K562 (cell line): ENCODE data around the gene PLXND1. TPM values are rescaled to one million over a fixed set of nuclear protein-coding genes. Genes with fewer than 3 reads are reported as not detected.

Experiments
- CCAR2 ChIP-seq: fragments of 200-400 bp; formaldehyde crosslinking; IDR thresholded peaks from 2 replicates; pipeline ENCODE4 v1.6.1; 2017; ENCODE audit warnings: mild to moderate bottlenecking, low read depth, low read length
- DEAF1 ChIP-seq: fragments of 450-650 bp; formaldehyde crosslinking; IDR thresholded peaks from 2 replicates; pipeline ENCODE4 v1.4.0; 2020; ENCODE audit warnings: mild to moderate bottlenecking, moderate library complexity
- IRF9 ChIP-seq: fragments of 450-650 bp; IDR thresholded peaks from 2 replicates; pipeline ENCODE4 v1.6.1; 2016; ENCODE audit warnings: missing biosample characterization, missing genetic modification characterization
- KAT8 ChIP-seq: fragments of 450-650 bp; IDR thresholded peaks from 2 replicates; pipeline ENCODE4 v1.6.1; 2016; ENCODE audit warnings: low read depth, mild to moderate bottlenecking
- SAFB ChIP-seq: fragments of 200-400 bp; formaldehyde crosslinking; IDR thresholded peaks from 2 replicates; pipeline ENCODE4 v1.6.1; 2017; ENCODE audit warnings: low read depth, low read length, borderline replicate concordance
- SIN3A ChIP-seq, 2 experiments: fragments of 150-350 bp in 1 of 2; IDR thresholded peaks; 2 replicates each; pipeline ENCODE4 v1.6.1; 2011 to 2016; ENCODE audit warnings: borderline replicate concordance in 2 of 2, low read depth in 2 of 2, low read length in 2 of 2, mild to moderate bottlenecking in 2 of 2, moderate library complexity in 2 of 2; ENCODE audit not compliant: control insufficient read depth in 1 of 2
- TBP ChIP-seq: optimal IDR thresholded peaks from 2 replicates; pipeline ENCODE3; 2011; ENCODE audit warnings: low read depth, low read length, improper control_type of control experiment
- TCF7 ChIP-seq: sonication (generic); IDR thresholded peaks from 2 replicates; pipeline ENCODE4 v1.6.1; 2016; ENCODE audit warnings: antibody characterized with exemption, borderline replicate concordance
- TRIM28 ChIP-seq: fragments of 450-650 bp; IDR thresholded peaks from 2 replicates; pipeline ENCODE4 v1.6.1; 2017
- ZNF212 ChIP-seq: fragments of 450-650 bp; formaldehyde crosslinking; IDR thresholded peaks from 2 replicates; pipeline ENCODE4 v1.4.0; 2020; ENCODE audit warnings: mild to moderate bottlenecking
- ZNF318 ChIP-seq, 2 experiments: fragments of 450-650 bp; IDR thresholded peaks; 2 replicates each; pipeline ENCODE4 v1.6.1; 2016; ENCODE audit warnings: mild to moderate bottlenecking in 2 of 2, borderline replicate concordance in 1 of 2, low read depth in 1 of 2, moderate library complexity in 1 of 2
- ZNF445 ChIP-seq: fragments of 250-450 bp; sonication (Bioruptor Pico); IDR thresholded peaks from 2 replicates; pipeline ENCODE4 v1.4.0; 2020; ENCODE audit warnings: low read depth, mild to moderate bottlenecking, moderate library complexity
- polyA plus RNA-seq, 8 experiments: library from polyadenylated mRNA; depleted of rRNA in 4 of 8; stranded (reverse) in 5 of 8; unstranded in 3 of 8; fragments of >200 nt; fragmentation: Nextera tagmentation in 2 of 8; fragmentation: Illumina TruSeq in 1 of 8; extraction: Ambion mirVana in 2 of 8; extraction: Trizol in 1 of 8; gene quantifications; 2 replicates each; pipeline versions ENCODE4 v1.2.1 to v1.2.3, GENCODE V29; 2011 to 2014; ENCODE audit warnings: inconsistent platforms in 1 of 8, missing spikeins in 1 of 8
- total RNA-seq, 7 experiments: library from RNA; depleted of rRNA in 6 of 7; stranded (reverse); fragments of >200 nt in 6 of 7; fragmentation: Illumina TruSeq in 2 of 7; extraction: Trizol in 2 of 7; gene quantifications; 2 replicates each; pipeline versions ENCODE4 v1.2.1 to v1.2.3, GENCODE V29; 2011 to 2021; ENCODE audit warnings: low replicate concordance in 1 of 7
- TF ChIP-seq, protein P1 (sequence below): sonication (generic); formaldehyde crosslinking; IDR thresholded peaks from 2 replicates; pipeline ENCODE4 v1.8.0; 2022; ENCODE audit warnings: mild to moderate bottlenecking, missing genetic modification reagents
- TF ChIP-seq, protein P2 (sequence below): fragments of 250-450 bp; sonication (Bioruptor Pico); IDR thresholded peaks from 2 replicates; pipeline ENCODE4 v1.5.0; 2021
- TF ChIP-seq, protein P3 (sequence below): fragments of 250-450 bp; sonication (Bioruptor Pico); IDR thresholded peaks from 2 replicates; pipeline ENCODE4 v1.8.0; 2022; ENCODE audit warnings: inconsistent platforms, mild to moderate bottlenecking, moderate library complexity, borderline replicate concordance

The PLXND1 gene
- total and polyA plus RNA-seq, 9 of the 15 experiments (the other 6 are each of a cell fraction or from before 2014, with no cell fraction given), result 0.34 to 28.8 (median 14.0) TPM

DNA sequence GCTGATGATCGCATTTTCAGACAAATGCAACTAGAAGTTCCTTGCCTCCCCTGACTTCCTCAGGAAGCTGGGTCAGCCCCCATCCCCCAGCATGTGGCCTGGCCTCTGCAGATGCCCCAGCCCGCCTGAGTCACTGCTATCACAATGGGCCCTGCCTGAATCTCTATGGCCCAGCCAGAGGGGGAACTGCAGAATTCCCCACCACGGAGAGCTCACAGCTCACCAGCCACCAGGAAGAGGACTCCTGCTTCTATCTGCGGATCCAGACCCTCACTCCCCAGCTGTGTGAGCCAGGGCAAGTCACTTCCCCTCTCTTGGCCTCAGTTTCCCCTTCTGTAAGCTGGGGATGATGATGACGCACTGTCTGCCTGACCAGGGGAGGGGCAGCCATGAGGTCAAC is 6.9 kb downstream of the PLXND1 start (continued):
- TF ChIP-seq, protein P1, sequence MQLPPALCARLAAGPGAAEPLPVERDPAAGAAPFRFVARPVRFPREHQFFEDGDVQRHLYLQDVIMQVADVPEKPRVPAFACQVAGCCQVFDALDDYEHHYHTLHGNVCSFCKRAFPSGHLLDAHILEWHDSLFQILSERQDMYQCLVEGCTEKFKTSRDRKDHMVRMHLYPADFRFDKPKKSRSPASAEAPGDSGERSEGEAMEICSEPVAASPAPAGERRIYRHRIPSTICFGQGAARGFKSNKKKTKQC (CRISPR knock-in tag), result no peak
- no peak for TF ChIP-seq ZNF212 (CRISPR knock-in tag)
- no peak for TF ChIP-seq SAFB
- TF ChIP-seq TCF7, result no peak
- TF ChIP-seq, protein P2, sequence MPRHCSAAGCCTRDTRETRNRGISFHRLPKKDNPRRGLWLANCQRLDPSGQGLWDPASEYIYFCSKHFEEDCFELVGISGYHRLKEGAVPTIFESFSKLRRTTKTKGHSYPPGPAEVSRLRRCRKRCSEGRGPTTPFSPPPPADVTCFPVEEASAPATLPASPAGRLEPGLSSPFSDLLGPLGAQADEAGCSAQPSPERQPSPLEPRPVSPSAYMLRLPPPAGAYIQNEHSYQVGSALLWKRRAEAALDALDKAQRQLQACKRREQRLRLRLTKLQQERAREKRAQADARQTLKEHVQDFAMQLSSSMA (CRISPR knock-in tag), result no peak
- no peak for TF ChIP-seq CCAR2
- TF ChIP-seq TRIM28, result no peak
- TF ChIP-seq SIN3A (IDR thresholded peaks at IDR 0.05; ENCODE audit: borderline replicate concordance in 2 of 2, control insufficient read depth in 1 of 2, low read depth in 2 of 2, low read length in 2 of 2), result no peak
- TF ChIP-seq IRF9 (tag), result no peak
- TF ChIP-seq ZNF318 (IDR thresholded peaks at IDR 0.05; ENCODE audit: borderline replicate concordance in 1 of 2, low read depth in 1 of 2), result no peak
- TF ChIP-seq, protein P3, sequence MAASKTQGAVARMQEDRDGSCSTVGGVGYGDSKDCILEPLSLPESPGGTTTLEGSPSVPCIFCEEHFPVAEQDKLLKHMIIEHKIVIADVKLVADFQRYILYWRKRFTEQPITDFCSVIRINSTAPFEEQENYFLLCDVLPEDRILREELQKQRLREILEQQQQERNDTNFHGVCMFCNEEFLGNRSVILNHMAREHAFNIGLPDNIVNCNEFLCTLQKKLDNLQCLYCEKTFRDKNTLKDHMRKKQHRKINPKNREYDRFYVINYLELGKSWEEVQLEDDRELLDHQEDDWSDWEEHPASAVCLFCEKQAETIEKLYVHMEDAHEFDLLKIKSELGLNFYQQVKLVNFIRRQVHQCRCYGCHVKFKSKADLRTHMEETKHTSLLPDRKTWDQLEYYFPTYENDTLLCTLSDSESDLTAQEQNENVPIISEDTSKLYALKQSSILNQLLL, result no peak
- TF ChIP-seq DEAF1 (CRISPR knock-in tag), result no peak
- TF ChIP-seq ZNF445 (CRISPR knock-in tag), result no peak
- no peak for TF ChIP-seq TBP
- no peak for TF ChIP-seq KAT8
